IPS DF 6.9 (cell line): ENCODE data around the gene TPP1.

ENCODE experiments used
- DNase-seq: peaks from one replicate; pipeline ENCODE4 v3.0.0-alpha.2; 2013; ENCODE audit warnings: low read depth, low spot score
- H3K27ac ChIP-seq: one replicate; pipeline ENCODE4 v1.5.1; 2013; ENCODE audit warnings: low read length, control low read depth
- H3K27me3 ChIP-seq: 2 replicates; pipeline ENCODE4 v1.6.1; 2013; ENCODE audit warnings: mild to moderate bottlenecking, low read length; ENCODE audit not compliant: control insufficient read depth, insufficient read depth
- H3K36me3 ChIP-seq: 2 replicates; pipeline ENCODE4 v1.6.1; 2013; ENCODE audit warnings: low read length; ENCODE audit not compliant: control insufficient read depth, insufficient read depth
- H3K4me1 ChIP-seq: 2 replicates; pipeline ENCODE4 v1.6.1; 2013; ENCODE audit warnings: low read length; ENCODE audit not compliant: control insufficient read depth, insufficient read depth
- H3K4me3 ChIP-seq: 2 replicates; pipeline ENCODE4 v1.5.1; 2013; ENCODE audit warnings: mild to moderate bottlenecking, low read length
- H3K9me3 ChIP-seq: 2 replicates; pipeline ENCODE4 v1.6.1; 2013; ENCODE audit warnings: low read length, inconsistent platforms; ENCODE audit not compliant: control insufficient read depth, insufficient read depth
- WGBS: extraction: QIAGEN DNeasy Blood & Tissue Kit; methylation state at CpG from one replicate; pipeline ENCODE4 v1.1.7; 2013; ENCODE audit warnings: mixed read lengths, missing lambda C conversion rate; ENCODE audit not compliant: insufficient read length, insufficient coverage; 5-methylcytosine and 5-hydroxymethylcytosine counted together

TPP1 gene

DNA sequence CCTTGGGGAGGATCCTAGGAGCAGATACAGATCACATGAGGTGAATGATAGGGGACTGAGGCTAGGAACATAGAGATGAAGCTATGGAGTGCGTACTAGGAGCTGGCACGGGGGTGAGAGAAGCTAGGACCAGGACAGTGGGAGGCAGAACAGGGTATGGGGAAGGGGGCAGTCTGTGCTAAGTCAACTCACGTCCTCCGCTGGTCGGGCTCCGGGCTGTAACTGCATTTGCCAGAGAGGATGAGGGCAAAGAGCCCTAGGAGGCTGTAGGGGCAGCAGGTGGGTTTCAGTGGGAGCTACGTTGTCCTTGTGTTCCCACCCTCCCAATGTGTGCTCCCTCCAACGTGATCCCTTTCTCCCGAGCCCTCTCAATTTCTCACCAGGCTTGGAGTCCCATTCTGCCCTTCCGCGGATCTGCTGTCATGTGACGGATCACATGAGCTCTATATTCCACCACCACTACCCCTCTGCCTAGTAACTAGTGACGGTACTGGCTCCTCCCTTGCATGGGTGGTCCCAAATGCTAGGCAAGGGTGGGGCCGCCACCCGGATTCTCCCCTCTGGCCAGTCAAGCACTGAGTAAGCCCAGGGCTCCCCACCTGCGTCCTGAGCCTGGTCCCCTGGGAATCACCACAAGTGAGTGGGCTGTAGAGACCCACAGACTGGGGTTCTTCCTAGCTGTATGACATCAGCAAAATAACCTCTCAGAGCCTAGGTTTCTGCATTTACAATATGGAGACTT is at the start of gene TPP1:
TSS of gene TPP1 (minus strand) at position 419 of the 742 bp plus-strand sequence. CDS start at position 397, 22 bp downstream.
- Histone ChIP-seq H3K27me3 (no peaks in the 10 kb centered on the region), H3K27ac (no peak within 1 kb of the TSS), H3K9me3 (no peaks in the 10 kb centered on the region), H3K4me1 (no peaks in the 10 kb centered on the region; the same call in 1 of the 2 replicates), H3K36me3 (no peaks in the 10 kb centered on the region; the same call in none of the 2 replicates), H3K4me3 (peak within 1 kb of the TSS; percentile 66)
- no peak for DNase-seq
- WGBS: no CpG with 5 or more reads among the region's 16 CpGs

DNA sequence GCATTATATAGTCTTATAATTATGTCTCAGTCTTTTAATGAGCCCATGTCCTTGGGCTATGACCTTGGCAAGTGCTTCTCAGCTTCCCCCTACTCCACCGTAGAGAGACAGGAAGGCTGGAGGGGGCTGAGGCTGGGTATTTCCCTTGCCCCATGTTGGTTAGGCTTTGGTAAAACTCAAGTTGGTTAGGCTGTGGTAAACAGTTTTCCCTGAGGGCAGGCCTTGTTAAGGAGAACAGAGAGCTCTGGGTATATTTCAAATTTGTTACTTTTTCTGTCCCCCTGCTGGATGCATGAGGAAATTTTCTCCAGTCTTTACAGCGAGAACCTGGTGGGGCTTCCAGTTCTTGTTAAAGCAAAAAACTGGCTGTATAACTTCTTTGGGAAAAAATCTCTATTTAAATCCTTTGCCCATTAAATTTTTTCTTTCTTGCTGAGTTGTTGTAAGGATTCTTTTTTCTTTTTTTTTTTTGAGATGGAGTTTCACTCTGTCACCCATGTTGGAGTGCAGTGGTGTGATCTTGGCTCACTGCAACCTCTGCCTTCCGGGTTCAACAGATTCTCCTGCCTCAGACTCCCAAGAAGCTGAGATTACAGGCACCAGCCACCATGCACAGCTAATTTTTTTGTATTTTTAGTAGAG is 48.6 kb upstream of the TPP1 start:
- no peak for DNase-seq
- H3K4me3 ChIP-seq: no peak overlapping the region
- WGBS: no CpG with 5 or more reads among the region's 3 CpGs
- no peak overlapping the region for H3K27ac ChIP-seq
- H3K9me3 ChIP-seq: no peaks in the 10 kb centered on the region; the same call in 1 of the 2 replicates
- H3K4me1 ChIP-seq: no peaks in the 10 kb centered on the region
- H3K36me3 ChIP-seq: no peaks in the 10 kb centered on the region
- no peaks in the 10 kb centered on the region for H3K27me3 ChIP-seq

DNA sequence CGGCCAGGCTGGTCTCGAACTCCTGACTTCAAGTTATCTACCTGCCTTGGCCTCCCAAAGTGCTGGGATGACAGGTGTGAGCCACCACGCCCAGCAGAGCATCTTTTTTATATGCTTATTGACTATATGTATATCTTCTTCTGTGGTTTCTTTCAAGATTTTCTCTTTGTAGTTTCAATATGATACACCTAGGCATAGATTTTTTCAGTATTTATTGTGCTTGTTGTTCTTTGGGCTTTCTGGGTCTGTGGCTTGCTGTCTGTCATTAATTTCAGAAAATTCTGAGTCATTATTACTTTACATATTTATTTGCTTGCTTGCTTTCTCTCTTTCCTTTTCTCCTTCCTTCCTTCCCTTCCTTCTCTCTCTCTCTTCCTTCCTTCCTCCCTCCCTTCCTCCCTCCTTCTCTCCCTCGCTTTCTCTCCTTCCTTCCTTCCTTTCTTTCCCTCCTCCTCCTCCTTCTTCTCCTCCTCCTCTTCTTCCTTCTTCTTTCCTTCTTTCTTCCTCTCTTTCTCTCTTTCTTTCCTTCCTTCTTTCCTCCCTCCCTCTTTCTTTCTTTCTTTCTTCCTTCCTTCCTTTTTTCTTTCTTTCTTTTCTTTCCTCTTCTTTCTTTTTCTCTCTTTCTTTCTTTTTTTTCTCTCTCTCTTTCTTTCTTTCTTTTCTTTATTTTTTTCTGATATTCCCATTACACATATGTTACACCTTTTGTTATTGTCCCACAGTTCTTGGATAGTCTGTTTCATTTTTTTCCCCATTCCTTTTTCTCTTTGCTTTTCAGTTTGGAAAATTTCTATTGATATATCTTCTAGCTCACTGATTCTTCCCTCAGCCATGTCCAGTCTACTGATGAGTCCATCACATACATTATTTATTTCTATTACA is 47.3 kb upstream of the TPP1 start:
- DNase-seq: no peak
- Histone ChIP-seq H3K27ac (no peak overlapping the region), H3K4me1 (no peaks in the 10 kb centered on the region), H3K4me3 (no peak overlapping the region), H3K36me3 (no peaks in the 10 kb centered on the region), H3K27me3 (no peaks in the 10 kb centered on the region), H3K9me3 (no peaks in the 10 kb centered on the region; the same call in 1 of the 2 replicates)
- no CpG with 5 or more reads among the region's 4 CpGs for WGBS

DNA sequence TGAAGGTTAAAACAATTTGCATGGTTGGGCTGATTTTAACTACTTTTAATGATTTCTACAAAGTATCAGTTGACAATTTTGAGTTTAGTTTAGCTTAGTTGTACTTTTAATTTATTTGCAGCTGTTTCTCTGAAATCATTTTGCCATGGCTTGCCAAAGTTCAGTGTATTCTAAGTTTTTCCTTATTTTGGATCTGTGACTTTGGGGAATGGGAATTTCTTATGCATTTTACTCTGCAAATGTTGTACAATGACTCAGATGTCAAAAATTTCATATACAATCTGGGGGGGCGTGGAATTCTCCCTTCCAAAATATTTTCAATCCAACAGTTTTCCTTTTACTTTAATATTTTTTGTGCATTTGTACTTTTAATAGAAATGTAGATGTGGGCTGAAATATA is 45.3 kb upstream of the TPP1 start:
- no peaks in the 10 kb centered on the region for H3K36me3 ChIP-seq
- no peaks in the 10 kb centered on the region for H3K4me1 ChIP-seq
- no peaks in the 10 kb centered on the region for H3K27me3 ChIP-seq
- H3K4me3 ChIP-seq: no peak overlapping the region
- H3K9me3 ChIP-seq: no peaks in the 10 kb centered on the region
- no peak overlapping the region for H3K27ac ChIP-seq
- WGBS: no CpG with 5 or more reads among the region's 1 CpG
- DNase-seq: no peak

DNA sequence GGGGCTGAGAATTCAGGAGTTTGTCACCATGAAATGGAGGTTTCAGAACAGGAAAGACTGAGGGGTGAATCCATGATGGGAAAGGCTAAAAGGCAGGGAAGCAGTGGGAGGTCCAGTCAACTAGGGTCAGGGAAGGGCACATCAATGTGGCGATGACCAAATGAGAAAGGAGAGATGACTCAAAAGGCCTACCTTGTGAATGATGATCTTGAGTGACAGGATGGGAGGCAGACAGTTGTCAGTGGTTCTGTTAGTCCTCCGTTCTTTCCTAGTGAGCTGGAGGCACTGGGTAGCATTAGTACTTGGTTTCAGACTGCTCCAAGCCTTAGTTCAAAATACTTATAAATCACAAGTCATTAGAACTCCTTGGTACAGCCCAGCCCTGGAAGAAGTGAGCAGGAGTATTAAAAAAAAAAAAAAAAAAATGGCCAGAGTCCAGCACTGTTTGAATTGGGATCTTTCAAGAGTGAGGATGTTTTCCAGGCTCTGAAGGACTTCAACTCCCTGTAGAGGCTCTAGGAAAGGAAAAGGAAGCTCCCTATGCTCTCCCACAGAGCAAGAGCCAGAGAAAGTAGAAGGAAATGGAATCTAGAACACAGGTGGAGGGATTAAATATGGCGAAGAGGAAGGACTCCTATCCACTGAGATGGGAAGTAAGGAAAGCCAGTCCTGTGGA is 44.7 kb upstream of the TPP1 start:
- Histone ChIP-seq H3K36me3 (no peaks in the 10 kb centered on the region), H3K4me1 (no peaks in the 10 kb centered on the region), H3K27ac (no peak overlapping the region), H3K9me3 (no peaks in the 10 kb centered on the region), H3K27me3 (no peaks in the 10 kb centered on the region), H3K4me3 (no peak overlapping the region)
- no peak for DNase-seq
- no CpG with 5 or more reads among the region's 3 CpGs for WGBS

DNA sequence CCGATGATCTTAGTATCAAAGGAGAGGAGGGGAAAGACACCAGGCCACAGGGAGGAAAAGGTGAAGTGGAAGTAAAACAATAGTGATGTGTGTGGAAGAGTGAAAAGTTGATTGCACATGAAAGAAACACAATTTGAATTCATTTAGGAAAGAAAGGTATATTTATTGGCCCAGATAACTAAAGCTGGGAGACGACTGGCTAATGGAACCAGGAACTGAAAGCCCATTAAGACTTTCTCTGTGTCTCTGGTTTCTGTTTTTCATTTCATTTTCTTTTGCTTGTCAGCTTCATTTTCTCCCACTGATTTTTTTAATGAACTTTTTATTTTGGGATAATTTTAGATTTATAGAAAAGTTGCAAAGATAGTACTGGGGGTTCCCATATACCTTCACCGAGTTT is 41.5 kb upstream of the TPP1 start:
- Histone ChIP-seq H3K27ac (no peak overlapping the region), H3K27me3 (peaks cover 7% of the 10 kb centered on the region), H3K36me3 (no peaks in the 10 kb centered on the region; the same call in 1 of the 2 replicates), H3K9me3 (no peaks in the 10 kb centered on the region), H3K4me1 (no peaks in the 10 kb centered on the region), H3K4me3 (no peak overlapping the region)
- WGBS: no CpG with 5 or more reads among the region's 3 CpGs
- no peak for DNase-seq

DNA sequence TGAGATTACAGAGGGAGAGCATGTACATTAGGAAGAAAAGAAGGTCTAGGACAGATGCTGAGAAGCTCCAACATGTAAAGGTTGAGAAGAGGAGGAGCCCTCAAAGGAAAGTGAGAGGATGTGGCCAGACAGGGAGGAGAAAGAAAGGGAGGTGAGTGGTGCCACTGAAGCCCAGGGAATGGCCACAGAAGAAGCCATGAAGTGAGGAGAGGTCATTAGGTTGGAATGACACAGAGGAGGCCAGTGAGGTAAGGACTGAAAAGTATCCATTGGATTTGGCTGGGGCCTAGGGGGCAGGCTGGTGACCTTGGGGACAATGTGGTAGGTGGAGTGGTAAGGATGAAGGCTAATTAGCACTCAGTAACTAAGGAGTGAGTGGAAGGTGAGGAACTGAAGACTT is 39.4 kb upstream of the TPP1 start:
- H3K36me3 ChIP-seq: no peaks in the 10 kb centered on the region; the same call in 1 of the 2 replicates
- no peaks in the 10 kb centered on the region for H3K9me3 ChIP-seq
- H3K4me3 ChIP-seq: no peak overlapping the region
- peaks cover 12% of the 10 kb centered on the region for H3K27me3 ChIP-seq
- peaks cover 4% of the 10 kb centered on the region; the same call in 1 of the 2 replicates for H3K4me1 ChIP-seq
- H3K27ac ChIP-seq: no peak overlapping the region
- no peak for DNase-seq

DNA sequence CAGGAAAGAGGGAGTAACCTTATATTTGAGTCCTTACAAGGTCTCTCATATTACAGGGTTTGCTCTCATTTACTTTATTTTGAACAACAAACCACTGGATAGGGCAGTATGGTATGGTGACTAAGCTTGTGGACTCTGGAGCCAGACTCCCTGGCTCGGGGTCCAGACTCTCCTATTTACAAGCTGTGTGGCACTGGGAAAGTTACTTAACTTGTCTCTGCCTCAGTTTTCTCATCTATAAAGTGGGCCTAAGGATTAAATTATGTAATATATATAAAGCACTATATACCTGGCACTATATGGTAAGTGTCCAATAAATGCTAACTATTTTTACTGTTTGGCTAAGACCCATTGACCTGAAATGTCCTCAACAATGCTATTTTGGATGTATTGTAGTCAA is 38.1 kb upstream of the TPP1 start:
- Histone ChIP-seq H3K4me3 (no peak overlapping the region), H3K4me1 (peaks cover 4% of the 10 kb centered on the region; the same call in 1 of the 2 replicates), H3K9me3 (no peaks in the 10 kb centered on the region), H3K27me3 (peaks cover 12% of the 10 kb centered on the region), H3K27ac (no peak overlapping the region), H3K36me3 (no peaks in the 10 kb centered on the region; the same call in 1 of the 2 replicates)
- no peak for DNase-seq
- no CpG with 5 or more reads among the region's 1 CpG for whole genome bisulfite sequencing

DNA sequence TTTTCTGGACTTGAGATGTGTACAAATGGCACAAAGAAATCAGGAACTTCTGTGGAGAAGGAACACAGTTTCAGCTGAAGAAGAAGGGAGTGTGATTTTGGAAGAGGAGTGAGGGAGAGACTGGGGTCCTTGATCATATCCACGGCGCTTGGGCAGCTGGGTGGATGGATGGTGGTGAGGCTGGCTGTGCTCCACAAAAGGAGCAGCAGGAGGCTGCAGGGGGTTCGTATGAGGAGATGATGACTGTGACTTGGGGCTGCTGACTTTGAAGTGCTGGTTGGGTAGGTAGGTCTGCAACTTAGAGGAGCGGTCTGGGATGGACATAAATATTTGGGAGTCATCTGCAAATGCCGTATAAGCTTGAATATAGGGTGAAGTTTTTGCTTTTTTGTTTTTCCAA is 37.7 kb upstream of the TPP1 start:
- H3K9me3 ChIP-seq: no peaks in the 10 kb centered on the region
- DNase-seq: no peak
- H3K27ac ChIP-seq: no peak overlapping the region
- H3K27me3 ChIP-seq: peaks cover 12% of the 10 kb centered on the region
- no peaks in the 10 kb centered on the region; the same call in 1 of the 2 replicates for H3K36me3 ChIP-seq
- H3K4me1 ChIP-seq: peaks cover 4% of the 10 kb centered on the region; the same call in 1 of the 2 replicates
- no CpG with 5 or more reads among the region's 5 CpGs for WGBS
- H3K4me3 ChIP-seq: no peak overlapping the region

DNA sequence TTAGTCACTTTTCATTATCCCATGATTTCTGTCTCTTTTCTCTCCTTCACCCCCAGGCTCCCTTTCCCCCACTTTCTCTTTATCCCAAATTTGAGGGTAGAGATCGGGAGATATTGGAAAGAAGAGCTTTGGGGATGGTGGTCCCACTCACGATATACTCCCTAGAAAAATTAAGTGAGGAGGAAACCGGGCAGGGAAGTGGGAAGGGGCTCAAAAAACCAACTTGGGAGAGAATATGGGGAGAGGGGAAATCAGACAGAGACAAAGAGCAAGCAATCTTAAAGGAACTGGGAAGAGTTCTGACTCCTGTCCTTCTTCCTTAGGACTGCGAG is 37.3 kb upstream of the TPP1 start:
- no peak for DNase-seq
- Histone ChIP-seq H3K36me3 (no peaks in the 10 kb centered on the region; the same call in 1 of the 2 replicates), H3K4me1 (peaks cover 4% of the 10 kb centered on the region; the same call in 1 of the 2 replicates), H3K4me3 (no peak overlapping the region; the same call in 1 of the 2 replicates), H3K27me3 (peaks cover 12% of the 10 kb centered on the region), H3K27ac (no peak overlapping the region), H3K9me3 (no peaks in the 10 kb centered on the region)
- WGBS: no CpG with 5 or more reads among the region's 4 CpGs
